Ovary (tissue), 9 donors: Measurements from ENCODE around the gene GLRB. TPM values are rescaled to one million over a fixed set of nuclear protein-coding genes. Genes with fewer than 3 reads are reported as not detected.
"Not testable (repeated sequence)": the region's sequence is repeated elsewhere in the genome, so short reads cannot be mapped to it uniquely, and the experiment has no call there.

ENCODE experiments used
- DNase-seq, 5 donors: peaks; one replicate each; pipeline ENCODE4 v3.0.0-alpha.2; 2019 to 2020
- H3K27ac ChIP-seq, 2 donors: fragments of 200-600 bp; one replicate each; pipeline versions ENCODE4 v1.5.1 to v1.8.0; 2019 to 2022
- H3K27me3 ChIP-seq: fragments of 200-600 bp; one replicate; pipeline ENCODE4 v1.8.0; 2022
- H3K36me3 ChIP-seq: fragments of 200-600 bp; sonication (generic); one replicate; pipeline ENCODE4 v1.5.1; 2019
- H3K4me1 ChIP-seq: one replicate; pipeline ENCODE4 v1.8.1; 2013; ENCODE audit warnings: mild to moderate bottlenecking, moderate library complexity; ENCODE audit not compliant: insufficient read depth
- H3K4me3 ChIP-seq: fragments of 200-600 bp; sonication (generic); one replicate; pipeline ENCODE4 v1.5.1; 2017
- H3K9me3 ChIP-seq, 2 donors: fragments of 200-600 bp in 1 of 2; sonication (generic) in 1 of 2; one replicate each; pipeline versions ENCODE4 v1.5.1 to v1.8.1; 2013 to 2019; ENCODE audit warnings: mild to moderate bottlenecking in 1 of 2, moderate library complexity in 1 of 2
- EP300 ChIP-seq: sonication (generic); formaldehyde crosslinking; IDR thresholded peaks from one replicate; pipeline ENCODE4 v1.6.1; 2017; ENCODE audit warnings: antibody characterized with exemption
- POLR2A ChIP-seq: fragments of 450-650 bp; IDR thresholded peaks from one replicate; pipeline ENCODE4 v1.6.1; 2017; ENCODE audit warnings: antibody characterized with exemption, mild to moderate bottlenecking, moderate library complexity
- WGBS, 3 donors: extraction: QIAGEN DNeasy Blood & Tissue Kit in 1 of 3; methylation state at CpG; one replicate each; pipeline versions ENCODE4 v1.1.5 to v1.1.7; 2013 to 2017; 5-methylcytosine and 5-hydroxymethylcytosine counted together
- intact Hi-C, 4 donors: fragments of 100-400 bp; cut with DNase I; formaldehyde crosslinking; loops; one replicate each; pipeline versions ENCODE4 v1.11.0 to v1.15.1; 2022 to 2023
- polyA plus RNA-seq, 2 donors: library from polyadenylated mRNA; stranded (reverse); fragments of 200-250 nt in 1 of 2; fragments of 350-450 nt in 1 of 2; fragmentation: Illumina TruSeq in 1 of 2; extraction: RNeasy Lipid Tissue Mini Kit (QIAGEN cat#74804) in 1 of 2; gene quantifications; one replicate each; pipeline ENCODE4 v1.2.3, GENCODE V29; 2013 to 2014
- total RNA-seq, 7 donors: library from RNA; depleted of rRNA in 2 of 7; stranded (reverse); fragments of >200 nt in 2 of 7; fragmentation: NEBNext Ultra II Directional in 3 of 7; extraction: Animal tissue kit (Norgen Biotek cat#: 25700) in 3 of 7; gene quantifications; one replicate each; pipeline versions ENCODE4 v1.1.0 to v1.2.4, GENCODE V29; 2016 to 2023
- TF ChIP-seq, protein P1 (sequence below), 3 donors: fragments of 450-650 bp in 2 of 3; fragments of 200-600 bp in 1 of 3; IDR thresholded peaks; one replicate each; pipeline versions ENCODE4 v1.5.1 to v1.8.0; 2016 to 2022; ENCODE audit warnings: antibody characterized with exemption in 3 of 3, mild to moderate bottlenecking in 1 of 3
- donor health status: DM: no; HTN: no; CAD: no; lungs with moderate emphysema.
- donor health status: DM: no; HTN: no; CAD: no.
- donor health status: Bipolar disorder and iron deficiency.
- donor health status: DM: yes; HTN: yes; CAD: no.
- donor health status: DM: no; HTN: no; CAD: no.
- donor health status: DM: yes; HTN: yes; CAD: no.

Gene GLRB
- total and polyA plus RNA-seq, 9 donors: 0.33 to 8.3 (median 1.8) TPM

DNA sequence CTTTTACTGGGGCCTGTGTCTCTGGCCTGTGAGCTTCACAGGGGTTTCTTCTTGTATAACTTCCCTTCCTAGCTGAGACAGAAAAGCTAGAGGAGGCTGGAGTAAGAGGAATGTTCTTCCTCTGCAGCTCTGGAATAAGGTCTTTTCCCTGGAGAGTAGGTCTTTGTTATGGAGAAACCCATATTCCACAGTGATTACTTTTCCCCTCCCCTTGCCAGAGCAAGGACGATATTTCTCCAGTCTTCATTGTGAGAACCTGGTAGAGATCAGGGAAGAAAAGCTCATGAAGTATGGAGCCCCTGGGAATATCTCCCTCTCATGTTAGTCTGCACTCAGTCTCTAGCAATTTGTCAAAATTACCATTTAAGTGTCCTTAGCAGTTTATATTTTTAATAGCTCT, 18.7 kb upstream of the GLRB start:
- WGBS, 3 donors: 72 to 78% (median 74%) methylated on average over 1 of the region's 1 CpG
- Histone ChIP-seq H3K27me3 (no peaks in the 10 kb centered on the region), H3K36me3 (no peaks in the 10 kb centered on the region), H3K4me1 (no peaks in the 10 kb centered on the region), H3K4me3 (no peak overlapping the region), H3K27ac (no peak overlapping the region), H3K9me3 (no peaks in the 10 kb centered on the region)
- intact Hi-C loops: no loop called here
- TF ChIP-seq EP300 (no peak), POLR2A (no peak)
- TF ChIP-seq, protein P1, sequence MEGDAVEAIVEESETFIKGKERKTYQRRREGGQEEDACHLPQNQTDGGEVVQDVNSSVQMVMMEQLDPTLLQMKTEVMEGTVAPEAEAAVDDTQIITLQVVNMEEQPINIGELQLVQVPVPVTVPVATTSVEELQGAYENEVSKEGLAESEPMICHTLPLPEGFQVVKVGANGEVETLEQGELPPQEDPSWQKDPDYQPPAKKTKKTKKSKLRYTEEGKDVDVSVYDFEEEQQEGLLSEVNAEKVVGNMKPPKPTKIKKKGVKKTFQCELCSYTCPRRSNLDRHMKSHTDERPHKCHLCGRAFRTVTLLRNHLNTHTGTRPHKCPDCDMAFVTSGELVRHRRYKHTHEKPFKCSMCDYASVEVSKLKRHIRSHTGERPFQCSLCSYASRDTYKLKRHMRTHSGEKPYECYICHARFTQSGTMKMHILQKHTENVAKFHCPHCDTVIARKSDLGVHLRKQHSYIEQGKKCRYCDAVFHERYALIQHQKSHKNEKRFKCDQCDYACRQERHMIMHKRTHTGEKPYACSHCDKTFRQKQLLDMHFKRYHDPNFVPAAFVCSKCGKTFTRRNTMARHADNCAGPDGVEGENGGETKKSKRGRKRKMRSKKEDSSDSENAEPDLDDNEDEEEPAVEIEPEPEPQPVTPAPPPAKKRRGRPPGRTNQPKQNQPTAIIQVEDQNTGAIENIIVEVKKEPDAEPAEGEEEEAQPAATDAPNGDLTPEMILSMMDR (IDR thresholded peaks at IDR 0.05): no peak
- no peak for DNase-seq

DNA sequence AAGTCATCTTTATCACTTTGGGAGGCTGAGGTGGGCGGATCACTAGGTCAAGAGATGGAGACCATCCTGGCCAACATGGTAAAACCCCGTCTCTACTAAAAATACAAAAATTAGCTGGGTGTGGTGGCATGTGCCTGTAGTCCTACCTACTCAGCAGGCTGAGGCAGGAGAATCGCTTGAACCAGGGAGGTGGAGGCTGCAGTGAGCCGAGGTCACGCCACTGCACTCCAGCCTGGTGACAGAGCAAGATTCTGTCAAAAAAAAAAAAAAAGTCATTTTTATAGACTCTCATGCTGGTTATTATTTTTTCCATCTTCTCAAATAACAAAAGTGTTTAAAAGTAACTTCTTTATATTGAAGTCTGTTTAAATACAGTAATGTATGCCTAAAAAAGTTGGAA, 17.1 kb upstream of the GLRB start:
- H3K27me3 ChIP-seq, DNase-seq, H3K9me3 ChIP-seq, H3K4me1 ChIP-seq, H3K36me3 ChIP-seq, H3K27ac ChIP-seq, H3K4me3 ChIP-seq, intact Hi-C loops: not testable (repeated sequence)
- WGBS, 3 donors: 89 to 92% (median 91%) methylated on average over 5 of the region's 5 CpGs

DNA sequence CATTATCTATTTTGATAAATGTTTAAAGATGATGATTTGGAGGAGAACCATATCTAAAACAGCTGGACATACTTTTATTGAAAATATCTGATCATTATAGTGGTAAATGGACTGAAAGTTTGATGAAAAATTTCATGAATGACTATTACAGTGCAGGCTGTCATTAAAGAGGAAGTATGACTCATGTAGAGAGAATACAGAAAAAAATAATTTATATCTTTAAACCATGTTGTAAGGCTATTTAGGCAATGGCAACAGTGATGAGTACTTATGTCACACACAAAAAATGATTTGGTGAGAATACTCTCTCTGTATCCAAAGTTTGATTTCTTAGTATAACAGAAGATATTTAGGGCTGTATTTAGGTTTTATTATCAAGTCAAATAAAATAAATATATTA, 3.9 kb upstream of the GLRB start:
- Histone ChIP-seq H3K4me3 (no peak overlapping the region), H3K27me3 (no peaks in the 10 kb centered on the region), H3K27ac (no peak overlapping the region), H3K36me3 (no peaks in the 10 kb centered on the region), H3K9me3 (no peaks in the 10 kb centered on the region), H3K4me1 (peaks cover 6% of the 10 kb centered on the region)
- intact Hi-C loops: no loop called here
- no peak for DNase-seq
- TF ChIP-seq POLR2A: no peak
- TF ChIP-seq, protein P1 (IDR thresholded peaks at IDR 0.05): no peak
- TF ChIP-seq EP300: no peak

DNA sequence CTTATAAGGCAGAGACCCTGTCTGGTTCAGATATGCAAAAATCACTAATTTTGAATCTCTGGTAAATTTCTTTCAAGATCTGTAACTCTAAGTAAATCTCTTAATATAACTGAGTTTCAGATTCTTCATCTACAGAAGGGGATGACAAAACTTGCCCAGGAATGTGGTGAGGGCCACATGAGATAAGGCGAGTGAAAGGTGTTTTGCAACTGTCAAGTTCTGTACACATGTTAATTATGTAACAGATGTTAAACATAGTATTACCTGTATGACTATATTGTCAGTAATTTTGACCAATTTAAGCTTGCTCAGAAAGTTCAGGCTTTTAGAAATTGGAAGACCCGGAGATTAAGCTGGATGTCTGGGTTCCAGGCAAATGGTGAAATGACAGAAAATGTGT, 549 bp upstream of the GLRB start:
- TF ChIP-seq EP300: no peak
- no peak for TF ChIP-seq POLR2A
- TF ChIP-seq, protein P1 (IDR thresholded peaks at IDR 0.05): no peak
- H3K9me3 ChIP-seq: no peaks in the 10 kb centered on the region
- peak overlapping the region; percentile 42 for H3K4me3 ChIP-seq
- H3K27me3 ChIP-seq: no peaks in the 10 kb centered on the region
- no peak for DNase-seq
- H3K36me3 ChIP-seq: no peaks in the 10 kb centered on the region
- peaks cover 6% of the 10 kb centered on the region for H3K4me1 ChIP-seq
- intact Hi-C loops: no loop called here
- WGBS, 3 donors: 70 to 79% (median 72%) methylated on average over 2 of the region's 2 CpGs
- no peak overlapping the region for H3K27ac ChIP-seq

DNA sequence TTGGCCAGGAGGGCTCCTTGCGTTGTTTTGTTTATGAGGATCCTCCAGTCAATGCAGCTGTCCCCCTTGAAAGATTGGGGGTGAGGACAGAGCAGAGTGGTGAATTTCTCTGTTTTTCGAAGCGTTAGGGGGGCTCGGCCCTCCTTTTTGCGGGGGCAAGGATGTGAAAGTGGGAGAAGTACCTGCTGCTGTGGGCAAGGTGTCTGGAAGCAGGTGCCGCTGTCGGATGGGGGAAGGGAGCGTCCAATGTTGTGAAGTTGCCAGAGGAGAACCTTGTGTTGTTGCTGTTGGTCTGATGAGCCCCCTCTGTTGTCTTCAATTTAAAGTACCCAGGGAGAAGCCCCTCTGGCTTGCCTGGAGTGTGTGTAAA, 613 bp downstream of the GLRB start:
- H3K4me3 ChIP-seq: peak overlapping the region; percentile 42
- H3K27me3 ChIP-seq: no peaks in the 10 kb centered on the region
- H3K27ac ChIP-seq: no peak overlapping the region
- intact Hi-C loops: no loop called here
- H3K9me3 ChIP-seq: no peaks in the 10 kb centered on the region
- WGBS, 3 donors: 0 to 3% (median 2%) methylated on average over 8 of the region's 8 CpGs
- TF ChIP-seq POLR2A: no peak
- TF ChIP-seq EP300: no peak
- TF ChIP-seq, protein P1 (IDR thresholded peaks at IDR 0.05): no peak
- DNase-seq: peak in 1 of 5 donors; percentile 8
- peaks cover 6% of the 10 kb centered on the region for H3K4me1 ChIP-seq
- H3K36me3 ChIP-seq: no peaks in the 10 kb centered on the region
